ENCODE measurements around the gene DAPK2.

GRCh38 chr15:63874616-63875015 is 171.7 kb downstream of the DAPK2 start:
- TF ChIP-seq CTCF (IDR thresholded peaks at IDR 0.05; ENCODE audit: insufficient read depth, low read length) (no peak), POLR2AphosphoS5 (IDR thresholded peaks at IDR 0.05; ENCODE audit: low read depth) (no peak), REST (IDR thresholded peaks at IDR 0.05; ENCODE audit: insufficient replicate concordance, low read depth) (no peak)

Data from HL-60 (cell line).